Upper lobe of right lung (tissue), 1 donor: ENCODE results near the gene TRIP10. TPM values are rescaled to one million over a fixed set of nuclear protein-coding genes. Genes with fewer than 3 reads are reported as not detected.
"Not testable (repeated sequence)": the region's sequence is repeated elsewhere in the genome, so short reads cannot be mapped to it uniquely, and the experiment has no call there.

ENCODE experiments used
- ATAC-seq: fragments of 200-7000 bp; cut with Tn5 transposase; one replicate; pipeline ENCODE4 v1.9.1; 2020; ENCODE audit warnings: mild to moderate bottlenecking, moderate library complexity
- DNase-seq: peaks from one replicate; pipeline ENCODE4 v3.0.0-alpha.2; 2020
- H3K27ac ChIP-seq: fragments of 200-600 bp; one replicate; pipeline ENCODE4 v1.8.0; 2022
- H3K27me3 ChIP-seq: fragments of 200-600 bp; one replicate; pipeline ENCODE4 v1.8.0; 2022; ENCODE audit warnings: mild to moderate bottlenecking
- H3K36me3 ChIP-seq: fragments of 200-600 bp; one replicate; pipeline ENCODE4 v1.8.0; 2022
- H3K4me1 ChIP-seq: fragments of 200-600 bp; one replicate; pipeline ENCODE4 v1.8.0; 2022
- H3K4me3 ChIP-seq: fragments of 200-600 bp; one replicate; pipeline ENCODE4 v1.8.0; 2022; ENCODE audit warnings: mild to moderate bottlenecking
- H3K9me3 ChIP-seq: fragments of 200-600 bp; one replicate; pipeline ENCODE4 v1.8.0; 2022
- intact Hi-C: fragments of 100-400 bp; cut with DNase I; formaldehyde crosslinking; loops from one replicate; pipeline ENCODE4 v1.11.0; 2022
- total RNA-seq: library from RNA; stranded (reverse); fragmentation: NEBNext Ultra II Directional; extraction: Animal tissue kit (Norgen Biotek cat#: 25700); gene quantifications from one replicate; pipeline ENCODE4 v1.2.1, GENCODE V29; 2021
- TF ChIP-seq, protein P1 (sequence below): fragments of 200-600 bp; IDR thresholded peaks from one replicate; pipeline ENCODE4 v1.8.0; 2022; ENCODE audit warnings: antibody characterized with exemption
- donor health status: DM: no; HTN: yes; CAD: no; lungs with severe emphysema.

TRIP10 gene
- total RNA-seq, 1 donor from 2014 or later = 88.1 TPM

DNA sequence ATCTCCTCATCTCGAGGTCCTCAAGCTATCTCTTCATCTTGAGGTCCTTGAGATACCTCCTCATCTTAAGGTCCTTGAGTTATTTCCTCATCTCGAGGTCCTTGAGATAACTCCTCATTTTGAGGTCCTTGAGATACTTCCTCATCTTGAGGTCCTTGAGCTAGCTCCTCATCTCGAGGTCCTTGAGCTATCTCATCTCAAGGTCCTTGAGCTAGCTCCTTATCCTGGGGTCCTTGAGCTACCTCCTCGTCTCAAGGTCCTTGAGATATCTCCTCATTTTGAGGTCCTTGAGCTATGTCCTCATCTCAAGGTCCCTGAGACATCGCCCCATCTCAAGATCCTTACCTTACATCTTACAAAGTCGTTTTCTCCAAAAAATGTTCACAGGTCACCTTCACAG, 51.8 kb downstream of the TRIP10 start:
- Histone ChIP-seq H3K4me3 (no peak overlapping the region), H3K4me1 (no peaks in the 10 kb centered on the region), H3K36me3 (no peaks in the 10 kb centered on the region), H3K9me3 (no peaks in the 10 kb centered on the region), H3K27me3 (no peaks in the 10 kb centered on the region), H3K27ac (no peak overlapping the region)
- TF ChIP-seq, protein P1, sequence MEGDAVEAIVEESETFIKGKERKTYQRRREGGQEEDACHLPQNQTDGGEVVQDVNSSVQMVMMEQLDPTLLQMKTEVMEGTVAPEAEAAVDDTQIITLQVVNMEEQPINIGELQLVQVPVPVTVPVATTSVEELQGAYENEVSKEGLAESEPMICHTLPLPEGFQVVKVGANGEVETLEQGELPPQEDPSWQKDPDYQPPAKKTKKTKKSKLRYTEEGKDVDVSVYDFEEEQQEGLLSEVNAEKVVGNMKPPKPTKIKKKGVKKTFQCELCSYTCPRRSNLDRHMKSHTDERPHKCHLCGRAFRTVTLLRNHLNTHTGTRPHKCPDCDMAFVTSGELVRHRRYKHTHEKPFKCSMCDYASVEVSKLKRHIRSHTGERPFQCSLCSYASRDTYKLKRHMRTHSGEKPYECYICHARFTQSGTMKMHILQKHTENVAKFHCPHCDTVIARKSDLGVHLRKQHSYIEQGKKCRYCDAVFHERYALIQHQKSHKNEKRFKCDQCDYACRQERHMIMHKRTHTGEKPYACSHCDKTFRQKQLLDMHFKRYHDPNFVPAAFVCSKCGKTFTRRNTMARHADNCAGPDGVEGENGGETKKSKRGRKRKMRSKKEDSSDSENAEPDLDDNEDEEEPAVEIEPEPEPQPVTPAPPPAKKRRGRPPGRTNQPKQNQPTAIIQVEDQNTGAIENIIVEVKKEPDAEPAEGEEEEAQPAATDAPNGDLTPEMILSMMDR = no peak
- DNase-seq (no peak), ATAC-seq (no peak)
- intact Hi-C loops = no loop called here

DNA sequence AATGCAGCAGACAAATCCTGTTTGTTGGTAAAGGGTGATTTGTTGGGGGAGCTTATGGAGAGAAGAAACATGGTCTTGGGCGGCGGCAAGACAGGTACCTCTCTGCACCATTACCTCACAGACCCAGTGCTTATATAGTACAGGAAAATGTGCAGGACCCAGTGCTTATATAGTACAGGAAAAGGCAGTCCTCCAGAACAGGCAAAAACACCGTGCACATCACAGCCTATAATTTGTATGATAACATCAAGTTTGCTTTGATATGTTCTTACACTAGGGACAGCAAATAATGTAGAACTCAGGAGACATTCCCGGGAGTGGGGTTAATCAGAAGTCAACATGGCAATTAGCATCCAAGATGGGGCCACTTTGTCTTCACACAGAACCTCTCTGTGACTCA, 53.9 kb downstream of the TRIP10 start:
- intact Hi-C loops = no loop called here
- Histone ChIP-seq H3K4me3 (no peak overlapping the region), H3K27ac (no peak overlapping the region), H3K4me1 (no peaks in the 10 kb centered on the region), H3K9me3 (no peaks in the 10 kb centered on the region), H3K27me3 (no peaks in the 10 kb centered on the region), H3K36me3 (no peaks in the 10 kb centered on the region)
- TF ChIP-seq, protein P1 = no peak
- no peak for DNase-seq
- no peak for ATAC-seq

DNA sequence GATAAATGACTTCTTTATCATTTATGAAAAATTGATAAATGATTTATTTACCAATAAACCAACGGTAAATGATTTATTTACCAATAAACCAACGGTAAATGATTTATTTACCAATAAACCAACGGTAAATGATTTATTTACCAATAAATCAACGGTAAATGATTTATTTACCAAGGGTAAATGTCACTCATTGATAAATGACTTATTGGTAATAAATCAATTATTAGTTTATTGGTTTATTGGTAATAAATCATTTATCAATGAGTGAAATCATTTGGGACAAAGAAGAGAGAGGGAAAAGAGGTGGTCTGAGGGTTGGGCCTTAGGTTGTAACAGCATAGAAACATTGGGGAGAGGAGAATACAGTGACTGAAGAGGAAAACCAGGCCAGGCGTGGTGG, 54.5 kb downstream of the TRIP10 start:
- ATAC-seq (no peak), DNase-seq (no peak)
- Histone ChIP-seq H3K4me3 (no peak overlapping the region), H3K27ac (no peak overlapping the region), H3K27me3 (no peaks in the 10 kb centered on the region), H3K36me3 (no peaks in the 10 kb centered on the region), H3K9me3 (no peaks in the 10 kb centered on the region), H3K4me1 (no peaks in the 10 kb centered on the region)
- TF ChIP-seq, protein P1 = no peak
- intact Hi-C loops = no loop called here

DNA sequence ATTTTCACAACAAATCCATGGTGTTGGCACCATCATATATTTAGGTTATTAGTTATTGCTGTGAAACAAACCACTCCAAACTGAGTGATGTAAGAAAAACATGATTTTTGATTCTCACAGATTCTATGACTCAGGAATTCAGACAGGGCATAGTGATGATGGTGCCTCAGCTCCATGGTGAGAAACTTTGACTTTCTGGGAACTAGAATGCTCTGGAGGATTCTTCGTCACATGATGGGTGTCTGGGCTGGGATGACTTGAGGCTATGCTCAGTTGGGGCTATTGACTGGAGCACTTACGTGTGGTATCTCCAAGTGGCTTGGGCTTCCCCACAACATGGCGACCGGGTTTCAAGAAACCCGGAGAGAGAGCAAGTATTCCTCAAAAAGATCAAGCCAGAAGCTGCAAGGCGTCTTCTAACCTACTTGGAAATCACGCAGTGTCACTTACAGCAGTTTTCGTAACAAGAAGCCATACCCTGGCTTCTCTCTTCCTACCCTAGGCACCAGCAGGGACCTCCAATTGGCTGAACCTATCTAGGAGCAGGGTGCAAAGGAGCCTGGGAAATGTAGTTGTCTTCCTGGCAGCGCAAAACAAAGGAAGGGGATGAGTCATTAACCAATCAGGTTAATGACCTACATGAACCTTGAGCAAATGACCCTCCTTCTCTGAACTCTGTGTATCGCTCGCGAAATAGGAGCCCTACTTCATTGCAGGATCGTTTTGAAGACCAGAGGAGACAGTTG, 55.4 kb downstream of the TRIP10 start:
- H3K27ac ChIP-seq = no peak overlapping the region
- no peak for DNase-seq
- H3K4me3 ChIP-seq = no peak overlapping the region
- intact Hi-C loops = no loop called here
- H3K9me3 ChIP-seq = no peaks in the 10 kb centered on the region
- TF ChIP-seq, protein P1 = no peak
- peaks cover 3% of the 10 kb centered on the region for H3K4me1 ChIP-seq
- H3K36me3 ChIP-seq = no peaks in the 10 kb centered on the region
- H3K27me3 ChIP-seq = no peaks in the 10 kb centered on the region
- no peak for ATAC-seq

DNA sequence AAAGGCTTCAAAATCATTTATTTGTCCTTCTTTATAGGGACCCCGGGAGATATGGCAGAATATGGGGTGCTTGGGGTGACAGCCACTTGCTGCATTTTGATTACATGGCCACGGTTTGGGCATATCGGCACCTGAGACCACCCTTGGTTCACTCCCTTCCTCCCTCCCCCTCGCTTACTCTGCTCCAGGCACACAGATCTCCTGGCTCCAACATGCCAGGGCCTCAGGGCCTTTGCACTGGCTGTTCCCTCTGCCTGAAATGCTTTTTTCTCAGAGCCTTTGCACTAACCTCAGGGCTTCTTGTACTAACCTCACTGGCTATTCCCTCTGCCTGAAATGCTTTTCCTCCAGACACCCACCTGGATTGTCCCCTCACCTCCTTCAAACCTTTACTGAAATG, 56.8 kb downstream of the TRIP10 start:
- no peaks in the 10 kb centered on the region for H3K9me3 ChIP-seq
- DNase-seq = no peak
- H3K4me1 ChIP-seq = peaks cover 10% of the 10 kb centered on the region
- no peak for ATAC-seq
- no peak overlapping the region for H3K4me3 ChIP-seq
- intact Hi-C loops = no loop called here
- no peak overlapping the region for H3K27ac ChIP-seq
- H3K27me3 ChIP-seq = no peaks in the 10 kb centered on the region
- H3K36me3 ChIP-seq = no peaks in the 10 kb centered on the region
- TF ChIP-seq, protein P1 = no peak

DNA sequence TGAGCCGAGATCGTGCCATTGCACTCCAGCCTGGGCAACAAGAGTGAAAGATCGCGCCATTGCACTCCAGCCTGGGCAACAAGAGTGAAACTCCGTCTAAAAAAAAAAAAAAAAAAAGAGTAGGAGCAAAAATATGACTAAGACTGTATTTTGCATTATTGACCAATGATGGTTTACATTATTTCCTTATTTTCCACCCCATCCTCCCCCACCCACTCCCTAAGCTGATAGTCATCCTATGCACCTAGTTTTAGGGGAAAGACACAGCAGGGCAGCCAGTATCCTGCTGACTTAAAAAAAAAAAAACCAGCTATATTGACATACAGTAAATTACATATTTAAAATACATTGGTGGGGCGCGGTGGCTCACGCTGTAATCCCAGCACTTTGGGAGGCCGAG, 58.2 kb downstream of the TRIP10 start:
- intact Hi-C loops = no loop called here
- no peaks in the 10 kb centered on the region for H3K27me3 ChIP-seq
- H3K36me3 ChIP-seq = no peaks in the 10 kb centered on the region
- DNase-seq (no peak), ATAC-seq (peak; percentile 20)
- no peak overlapping the region for H3K4me3 ChIP-seq
- H3K27ac ChIP-seq = no peak overlapping the region
- H3K4me1 ChIP-seq = peaks cover 13% of the 10 kb centered on the region
- TF ChIP-seq, protein P1 = no peak
- H3K9me3 ChIP-seq = no peaks in the 10 kb centered on the region

DNA sequence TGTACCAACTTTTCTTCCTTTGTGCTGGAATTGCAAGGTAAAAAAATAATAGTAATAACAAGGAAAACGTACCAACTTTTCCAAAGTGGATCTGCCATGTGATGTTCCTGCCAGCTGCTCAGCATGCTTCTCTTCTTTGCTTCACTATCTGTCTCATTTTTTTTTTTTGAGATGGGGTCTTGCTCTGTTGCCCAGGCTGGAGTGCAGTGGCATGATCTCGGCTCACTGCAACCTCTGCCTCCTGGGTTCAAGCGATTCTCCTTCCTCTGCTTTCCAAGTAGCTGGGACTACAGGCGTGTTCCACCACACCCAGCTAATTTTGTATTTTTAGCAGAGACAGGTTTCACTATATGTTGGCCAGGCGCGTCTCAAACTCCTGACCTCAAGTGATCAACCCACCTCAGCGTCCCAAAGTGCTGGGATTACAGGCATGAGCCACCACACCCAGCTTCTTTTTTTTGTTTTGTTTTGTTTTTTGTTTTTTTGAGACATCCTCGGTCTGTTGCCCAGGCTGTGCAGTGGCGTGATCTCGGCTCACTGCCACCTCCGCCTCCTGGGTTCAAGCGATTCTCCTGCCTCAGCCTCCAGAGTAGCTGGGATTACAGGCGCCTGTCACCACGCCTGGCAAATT, 60.8 kb downstream of the TRIP10 start:
- H3K4me3 ChIP-seq, H3K36me3 ChIP-seq, DNase-seq, H3K27me3 ChIP-seq, H3K9me3 ChIP-seq, ATAC-seq, intact Hi-C loops: not testable (repeated sequence)
- peaks cover 13% of the 10 kb centered on the region for H3K4me1 ChIP-seq
- peak overlapping the region; percentile 63 for H3K27ac ChIP-seq
